COLO668 (cell line): ENCODE data around the gene RBM39.

ENCODE experiments used
- DNase-seq: peaks from one replicate; lab custom pipeline; 2025; ENCODE audit not compliant: unreplicated experiment; lab: John Stamatoyannopoulos, UW

RBM39 gene

DNA sequence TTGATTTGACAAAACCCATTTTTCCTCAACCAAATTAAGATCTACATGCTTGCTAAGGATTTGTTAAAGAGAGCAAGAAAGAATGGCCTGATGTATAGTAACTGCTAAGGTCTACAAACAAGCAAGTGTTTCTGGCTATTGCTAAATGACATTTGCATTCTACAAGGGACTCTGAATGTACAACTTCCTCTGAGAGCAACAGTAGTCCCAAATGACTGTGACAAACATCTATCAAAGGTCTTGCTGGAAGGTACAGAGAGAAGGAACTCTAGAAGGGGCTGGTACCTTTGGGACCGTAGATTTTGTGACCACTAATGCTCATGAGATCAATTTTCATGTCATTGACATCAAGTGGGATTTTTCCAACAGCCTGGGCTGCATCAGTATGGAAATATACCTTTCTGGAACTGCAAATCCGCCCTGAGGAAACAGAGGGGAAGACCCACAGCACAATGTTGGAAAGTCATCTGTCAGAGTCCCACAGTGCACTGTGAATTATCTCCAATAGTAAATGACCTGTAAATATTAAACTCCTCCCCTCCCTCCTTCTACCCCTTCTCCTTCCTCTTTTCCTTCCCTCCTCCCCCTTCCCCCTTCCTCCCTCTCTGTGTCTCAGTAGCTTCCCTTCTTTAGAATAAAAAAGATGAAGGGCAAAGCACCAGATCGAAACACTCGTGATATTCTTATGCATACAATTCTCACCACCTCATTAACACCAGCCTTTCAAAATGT lies 61.4 kb downstream of the RBM39 start:
- DNase-seq = no peak

DNA sequence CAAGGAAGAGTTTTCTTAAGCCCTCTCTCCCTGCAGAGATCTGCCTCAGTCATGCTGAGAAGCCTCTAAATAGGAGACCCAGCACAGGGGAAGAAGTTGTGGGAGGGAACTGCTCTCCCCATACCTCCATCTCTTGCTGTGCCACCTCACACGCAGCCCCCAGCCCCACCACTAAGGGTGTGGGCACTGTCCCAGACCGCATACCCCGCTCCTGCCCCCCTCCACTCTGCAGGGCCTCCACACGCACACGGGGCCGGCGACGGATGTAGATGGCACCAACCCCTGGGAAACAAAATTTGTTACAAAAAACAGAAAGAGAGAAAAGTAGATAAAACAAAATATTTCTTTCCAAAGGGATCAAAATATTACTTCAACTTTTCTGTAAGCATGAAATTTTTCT lies 67.1 kb downstream of the RBM39 start:
- DNase-seq = no peak

GRCh38 chr20:35673884-35674283 lies 68.2 kb downstream of the RBM39 start:
- no peak for DNase-seq

DNA sequence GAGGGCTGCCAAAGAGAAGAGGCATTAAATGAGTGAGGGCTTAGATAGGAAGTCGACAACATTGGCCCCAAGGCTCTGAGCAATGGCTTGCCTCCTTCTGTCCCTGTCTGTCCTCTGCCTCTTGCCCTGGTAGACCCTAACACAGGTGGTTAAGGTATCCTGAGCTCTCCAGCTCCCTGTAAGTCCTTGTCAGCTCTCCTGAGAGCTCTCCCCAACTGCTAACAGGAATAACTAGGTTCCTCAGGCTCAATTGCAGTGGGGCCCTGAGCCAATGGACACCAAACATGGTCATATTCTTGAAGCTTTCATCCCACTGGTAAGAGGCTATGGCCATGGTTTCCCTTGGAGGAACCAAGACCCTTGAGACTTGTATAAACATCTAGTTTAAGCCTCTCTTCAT lies 72.4 kb downstream of the RBM39 start:
- no peak for DNase-seq

DNA sequence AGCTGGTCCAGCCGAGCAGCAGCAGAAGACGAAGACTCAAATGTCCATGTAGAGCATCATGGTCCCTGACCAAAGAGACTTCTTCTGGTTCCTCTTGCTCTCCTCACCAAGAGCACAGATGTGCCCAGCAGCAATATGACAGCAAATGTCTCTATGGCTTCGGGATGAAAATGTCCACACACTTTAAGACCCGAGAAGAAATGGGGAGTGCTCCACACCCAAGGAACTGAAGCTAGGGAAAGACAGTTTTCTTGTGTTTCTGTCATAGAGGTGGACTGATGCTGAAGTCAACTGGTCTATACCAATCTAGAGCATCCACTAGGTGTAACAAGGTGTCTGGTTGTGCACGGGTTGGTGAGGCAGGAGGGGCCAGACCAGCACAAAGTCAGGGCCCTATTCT lies 72.8 kb downstream of the RBM39 start:
- no peak for DNase-seq

- DNase-seq = no peak
These were observed 76.1 kb downstream of the RBM39 start for GRCh38 chr20:35665949-35666288.

- peak; percentile 95 for DNase-seq
These were observed 77.4 kb downstream of the RBM39 start, which contains the start of the genes CPNE1 and RBM12 for GRCh38 chr20:35664466-35665206. Gene CPNE1, minus strand, starts transcription at chr20:35664900. Its CDS starts 31,977 bp downstream, at chr20:35632923. Gene RBM12, minus strand, starts transcription at chr20:35664900. Its CDS starts 9,578 bp downstream, at chr20:35655322.

- peak; percentile 48 for DNase-seq
These were observed 78.3 kb downstream of the RBM39 start for GRCh38 chr20:35663516-35664465.

GRCh38 chr20:35662551-35662950 lies 79.5 kb downstream of the RBM39 start:
- no peak for DNase-seq

- no peak for DNase-seq
These were observed 80.2 kb downstream of the RBM39 start for GRCh38 chr20:35661908-35662307.

DNA sequence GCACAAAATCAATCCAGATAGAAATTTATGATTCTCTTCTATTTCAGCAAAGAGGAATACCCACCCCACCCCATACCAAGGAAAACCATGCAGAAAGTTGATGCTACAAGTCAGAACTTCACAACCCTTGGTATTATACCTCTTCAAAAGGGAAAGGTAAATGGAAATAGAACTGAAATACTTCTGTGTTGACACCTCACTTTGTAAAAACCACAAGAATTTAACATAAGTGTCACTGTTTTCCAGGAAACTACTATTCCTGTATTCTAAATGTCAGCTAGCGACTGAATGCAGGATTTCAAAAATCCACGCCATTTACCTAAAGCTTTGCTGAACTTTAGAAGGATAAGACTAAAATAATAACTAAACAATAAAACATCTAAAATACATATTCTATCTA lies 81.0 kb downstream of the RBM39 start:
- DNase-seq = no peak

- no peak for DNase-seq
These were observed 81.7 kb downstream of the RBM39 start for GRCh38 chr20:35660122-35660937.

- DNase-seq = no peak
These were observed 84.8 kb downstream of the RBM39 start for GRCh38 chr20:35657271-35657670.

DNA sequence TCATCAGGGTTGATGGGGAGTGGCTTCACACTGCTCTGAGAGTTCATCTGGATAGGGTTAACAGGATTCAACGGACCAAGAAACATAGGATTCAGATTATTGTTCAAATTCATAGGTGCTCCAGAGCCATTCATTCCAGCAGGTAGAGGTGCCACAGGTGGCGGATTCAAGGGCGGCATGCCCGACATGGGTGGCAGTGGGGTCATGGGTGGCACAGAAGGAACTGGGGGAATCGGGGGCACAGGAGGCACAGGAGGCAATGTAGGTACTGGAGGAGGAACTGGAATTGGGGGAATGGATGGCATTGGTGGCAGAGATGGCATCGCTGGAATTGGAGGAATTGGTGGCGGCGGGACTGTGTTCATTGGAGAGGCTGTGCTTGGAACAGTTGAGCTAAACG lies 87.6 kb downstream of the RBM39 start:
- DNase-seq = no peak

DNA sequence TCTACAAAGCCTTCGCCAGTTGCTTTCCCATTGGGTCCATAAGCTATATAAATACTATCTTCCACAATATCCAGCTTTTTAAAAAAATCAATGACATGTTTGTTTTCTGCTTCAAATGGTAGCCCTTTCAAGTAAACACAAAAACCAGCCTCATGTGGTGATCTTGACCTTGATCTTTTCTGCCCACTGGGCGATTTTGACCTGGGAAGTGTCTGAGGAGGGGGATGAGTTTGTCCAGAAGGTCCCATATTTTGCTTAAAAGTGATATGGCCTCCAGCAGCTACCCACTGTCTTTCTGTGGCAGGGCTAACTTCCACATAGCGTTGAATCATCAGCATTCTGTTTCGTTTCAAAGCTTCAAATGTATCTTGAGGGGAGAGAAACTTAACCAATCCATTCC lies 88.2 kb downstream of the RBM39 start:
- no peak for DNase-seq
